Colonic mucosa (tissue), 4 donors: Measurements from ENCODE around the gene EPN2. TPM values are rescaled to one million over a fixed set of nuclear protein-coding genes. Genes with fewer than 3 reads are reported as not detected.

ENCODE experiments used
- DNase-seq: peaks from one replicate; pipeline ENCODE4 v3.0.0-alpha.2; 2020
- H3K27ac ChIP-seq: fragments of 200-600 bp; one replicate; pipeline ENCODE4 v1.8.0; 2021
- H3K27me3 ChIP-seq: fragments of 200-600 bp; one replicate; pipeline ENCODE4 v1.8.0; 2021
- H3K36me3 ChIP-seq: fragments of 200-600 bp; one replicate; pipeline ENCODE4 v1.8.0; 2021
- H3K4me1 ChIP-seq: fragments of 200-600 bp; one replicate; pipeline ENCODE4 v1.8.0; 2021; ENCODE audit warnings: mild to moderate bottlenecking
- H3K4me3 ChIP-seq: fragments of 200-600 bp; one replicate; pipeline ENCODE4 v1.8.0; 2021
- H3K9ac ChIP-seq, 2 donors: one replicate each; pipeline ENCODE4 v1.7.0; 2013; ENCODE audit warnings: control low read depth in 2 of 2, low read depth in 2 of 2, low read length in 2 of 2
- H3K9me3 ChIP-seq: fragments of 200-600 bp; one replicate; pipeline ENCODE4 v1.8.0; 2021
- CTCF ChIP-seq: fragments of 200-600 bp; IDR thresholded peaks from one replicate; pipeline ENCODE4 v1.8.0; 2022; ENCODE audit warnings: antibody characterized with exemption, mild to moderate bottlenecking
- intact Hi-C: fragments of 100-400 bp; cut with DNase I; formaldehyde crosslinking; loops from one replicate; pipeline ENCODE4 v1.14.1; 2022
- total RNA-seq, 2 donors: library from RNA; stranded (reverse); fragmentation: NEBNext Ultra II Directional in 1 of 2; extraction: Animal tissue kit (Norgen Biotek cat#: 25700) in 1 of 2; gene quantifications; one replicate each; pipeline ENCODE4 v1.2.1, GENCODE V29; 2021
- donor health status: healthy.
- donor health status: DM: no; HTN: no; CAD: no.
- donor health status: DM: no; HTN: no; CAD: no.

EPN2 gene
- total RNA-seq, 2 donors from 2014 or later = 34.7 to 36.3 TPM

GRCh38 chr17:19304209-19304608 lies 67.0 kb downstream of the EPN2 start:
- H3K9ac ChIP-seq = peak overlapping the region in 1 of 2 donors; percentile 46
- H3K27me3 ChIP-seq = no peaks in the 10 kb centered on the region
- H3K9me3 ChIP-seq = no peaks in the 10 kb centered on the region
- no peak overlapping the region for H3K27ac ChIP-seq
- TF ChIP-seq CTCF = no peak
- intact Hi-C loops = no loop called here
- peaks cover 23% of the 10 kb centered on the region for H3K4me1 ChIP-seq
- H3K4me3 ChIP-seq = no peak overlapping the region
- H3K36me3 ChIP-seq = no peaks in the 10 kb centered on the region
- DNase-seq = peak; percentile 65

GRCh38 chr17:19304751-19305150 lies 67.6 kb downstream of the EPN2 start:
- no peak for DNase-seq
- Histone ChIP-seq H3K27me3 (no peaks in the 10 kb centered on the region), H3K36me3 (no peaks in the 10 kb centered on the region), H3K27ac (no peak overlapping the region), H3K9ac (peak overlapping the region in 1 of 2 donors; percentile 46), H3K9me3 (no peaks in the 10 kb centered on the region), H3K4me1 (peaks cover 23% of the 10 kb centered on the region), H3K4me3 (no peak overlapping the region)
- no peak for TF ChIP-seq CTCF
- intact Hi-C loops = no loop called here

- Histone ChIP-seq H3K4me3 (no peak overlapping the region), H3K4me1 (peaks cover 23% of the 10 kb centered on the region), H3K27ac (no peak overlapping the region), H3K36me3 (no peaks in the 10 kb centered on the region), H3K9me3 (no peaks in the 10 kb centered on the region), H3K27me3 (no peaks in the 10 kb centered on the region), H3K9ac (no peak overlapping the region)
- no peak for DNase-seq
- TF ChIP-seq CTCF = no peak
- intact Hi-C loops = no loop called here
Measured at GRCh38 chr17:19305256-19305655, 68.1 kb downstream of the EPN2 start.

- no peak overlapping the region for H3K27ac ChIP-seq
- no peak for DNase-seq
- no peaks in the 10 kb centered on the region for H3K27me3 ChIP-seq
- no peak overlapping the region for H3K4me3 ChIP-seq
- no peaks in the 10 kb centered on the region for H3K9me3 ChIP-seq
- H3K36me3 ChIP-seq = no peaks in the 10 kb centered on the region
- no peak overlapping the region for H3K9ac ChIP-seq
- intact Hi-C loops = no loop called here
- no peak for TF ChIP-seq CTCF
- H3K4me1 ChIP-seq = peaks cover 23% of the 10 kb centered on the region
Measured at GRCh38 chr17:19305761-19306159, 68.6 kb downstream of the EPN2 start.

- peaks cover 23% of the 10 kb centered on the region for H3K4me1 ChIP-seq
- intact Hi-C loops = no loop called here
- no peak for DNase-seq
- H3K4me3 ChIP-seq = no peak overlapping the region
- H3K27me3 ChIP-seq = no peaks in the 10 kb centered on the region
- no peaks in the 10 kb centered on the region for H3K9me3 ChIP-seq
- no peaks in the 10 kb centered on the region for H3K36me3 ChIP-seq
- no peak overlapping the region for H3K9ac ChIP-seq
- peak overlapping the region; percentile 11 for H3K27ac ChIP-seq
- no peak for TF ChIP-seq CTCF
Measured at GRCh38 chr17:19306160-19307111, 69.3 kb downstream of the EPN2 start.
